ENCODE measurements around the gene GLIS1. TPM values are rescaled to one million over a fixed set of nuclear protein-coding genes. Genes with fewer than 3 reads are reported as not detected.

The GLIS1 gene
- total RNA-seq, 1 donor = 2.9 TPM

DNA sequence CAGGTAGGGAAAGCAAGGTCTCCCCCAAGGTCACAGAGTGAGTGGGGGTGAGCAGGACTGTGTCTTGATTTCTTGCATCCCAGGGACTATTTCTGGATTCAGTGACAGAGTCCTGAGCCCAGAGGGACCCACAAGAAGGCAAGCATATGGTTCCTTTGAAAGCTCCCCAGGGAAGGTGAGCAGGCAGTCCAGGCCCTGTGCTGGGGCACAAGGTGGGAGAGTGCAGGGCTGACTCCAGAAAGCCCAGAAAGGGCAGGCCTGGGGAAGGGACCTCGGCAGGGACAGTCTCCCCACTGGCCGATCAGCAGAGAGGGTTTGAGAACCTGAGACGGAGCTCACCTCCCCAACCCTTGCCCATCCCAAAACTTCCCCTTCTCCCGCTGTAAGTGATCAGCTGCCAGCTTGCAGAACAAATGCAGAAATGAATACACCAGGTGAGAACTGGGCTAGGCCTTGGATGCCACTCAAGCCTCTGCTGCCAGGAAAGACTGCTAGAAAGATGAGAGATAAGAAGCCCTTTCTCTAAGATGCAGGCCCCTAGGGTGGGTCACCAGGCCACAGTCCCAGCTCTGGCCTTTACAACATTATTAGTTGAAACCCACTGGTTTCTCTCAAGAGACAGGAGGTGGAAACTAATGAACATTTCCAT lies 121.0 kb downstream of the GLIS1 start:
- H3K4me1 ChIP-seq (ENCODE audit: insufficient read depth, low read length) = peaks cover 9% of the 10 kb centered on the region
- H3K9me3 ChIP-seq (ENCODE audit: low read depth, low read length) = no peaks in the 10 kb centered on the region
- no peaks in the 10 kb centered on the region for H3K27me3 ChIP-seq (ENCODE audit: insufficient read depth, low read length)
- H3K4me3 ChIP-seq (ENCODE audit: insufficient read depth, low read length) = no peak overlapping the region
- no peak for DNase-seq (ENCODE audit: insufficient read length, low spot score, missing footprints)
- H3K4me2 ChIP-seq (ENCODE audit: insufficient read depth, low read length) = no peak overlapping the region
- H2AFZ ChIP-seq (ENCODE audit: low read length) = no peak overlapping the region
- H3K27ac ChIP-seq (ENCODE audit: low read depth, low read length) = peak overlapping the region; percentile 1
- H4K20me1 ChIP-seq (ENCODE audit: insufficient read depth, low read length) = peaks cover 36% of the 10 kb centered on the region
- no peaks in the 10 kb centered on the region for H3K36me3 ChIP-seq (ENCODE audit: insufficient read depth, low read length)
- no peaks in the 10 kb centered on the region for H3K79me2 ChIP-seq (ENCODE audit: insufficient read depth, low read length)
- TF ChIP-seq, protein P1, sequence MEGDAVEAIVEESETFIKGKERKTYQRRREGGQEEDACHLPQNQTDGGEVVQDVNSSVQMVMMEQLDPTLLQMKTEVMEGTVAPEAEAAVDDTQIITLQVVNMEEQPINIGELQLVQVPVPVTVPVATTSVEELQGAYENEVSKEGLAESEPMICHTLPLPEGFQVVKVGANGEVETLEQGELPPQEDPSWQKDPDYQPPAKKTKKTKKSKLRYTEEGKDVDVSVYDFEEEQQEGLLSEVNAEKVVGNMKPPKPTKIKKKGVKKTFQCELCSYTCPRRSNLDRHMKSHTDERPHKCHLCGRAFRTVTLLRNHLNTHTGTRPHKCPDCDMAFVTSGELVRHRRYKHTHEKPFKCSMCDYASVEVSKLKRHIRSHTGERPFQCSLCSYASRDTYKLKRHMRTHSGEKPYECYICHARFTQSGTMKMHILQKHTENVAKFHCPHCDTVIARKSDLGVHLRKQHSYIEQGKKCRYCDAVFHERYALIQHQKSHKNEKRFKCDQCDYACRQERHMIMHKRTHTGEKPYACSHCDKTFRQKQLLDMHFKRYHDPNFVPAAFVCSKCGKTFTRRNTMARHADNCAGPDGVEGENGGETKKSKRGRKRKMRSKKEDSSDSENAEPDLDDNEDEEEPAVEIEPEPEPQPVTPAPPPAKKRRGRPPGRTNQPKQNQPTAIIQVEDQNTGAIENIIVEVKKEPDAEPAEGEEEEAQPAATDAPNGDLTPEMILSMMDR (IDR thresholded peaks at IDR 0.05; ENCODE audit: extremely low read depth, low read depth, low read length) = no peak

DNA sequence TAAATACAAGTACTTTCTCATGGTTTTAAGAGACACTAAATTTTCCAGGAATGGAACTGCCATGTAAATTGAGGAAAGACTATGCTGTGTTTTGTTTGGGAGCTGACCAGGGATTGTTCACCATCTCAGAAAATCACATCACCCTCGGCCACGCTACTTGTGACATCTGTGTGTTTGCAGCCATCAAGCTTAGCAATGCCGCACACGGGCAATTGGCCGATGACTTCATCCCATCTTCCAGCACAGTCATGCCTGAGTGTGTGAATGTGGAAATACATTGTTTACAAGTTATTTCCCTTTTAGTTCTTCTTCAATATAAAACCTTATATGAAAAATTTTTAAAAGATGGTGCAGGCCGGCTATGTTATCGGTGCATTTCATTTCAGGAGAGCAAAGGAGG lies 121.6 kb downstream of the GLIS1 start:
- peaks cover 9% of the 10 kb centered on the region for H3K4me1 ChIP-seq (ENCODE audit: insufficient read depth, low read length)
- no peaks in the 10 kb centered on the region for H3K36me3 ChIP-seq (ENCODE audit: insufficient read depth, low read length)
- peaks cover 36% of the 10 kb centered on the region for H4K20me1 ChIP-seq (ENCODE audit: insufficient read depth, low read length)
- H3K27ac ChIP-seq (ENCODE audit: low read depth, low read length) = peak overlapping the region; percentile 1
- H3K4me2 ChIP-seq (ENCODE audit: insufficient read depth, low read length) = no peak overlapping the region
- no peak overlapping the region for H2AFZ ChIP-seq (ENCODE audit: low read length)
- TF ChIP-seq, protein P1 (IDR thresholded peaks at IDR 0.05; ENCODE audit: extremely low read depth, low read depth, low read length) = no peak
- no peak overlapping the region for H3K4me3 ChIP-seq (ENCODE audit: insufficient read depth, low read length)
- no peaks in the 10 kb centered on the region for H3K9me3 ChIP-seq (ENCODE audit: low read depth, low read length)
- H3K79me2 ChIP-seq (ENCODE audit: insufficient read depth, low read length) = no peaks in the 10 kb centered on the region
- H3K27me3 ChIP-seq (ENCODE audit: insufficient read depth, low read length) = no peaks in the 10 kb centered on the region
- DNase-seq (ENCODE audit: insufficient read length, low spot score, missing footprints) = peak; percentile 90

DNA sequence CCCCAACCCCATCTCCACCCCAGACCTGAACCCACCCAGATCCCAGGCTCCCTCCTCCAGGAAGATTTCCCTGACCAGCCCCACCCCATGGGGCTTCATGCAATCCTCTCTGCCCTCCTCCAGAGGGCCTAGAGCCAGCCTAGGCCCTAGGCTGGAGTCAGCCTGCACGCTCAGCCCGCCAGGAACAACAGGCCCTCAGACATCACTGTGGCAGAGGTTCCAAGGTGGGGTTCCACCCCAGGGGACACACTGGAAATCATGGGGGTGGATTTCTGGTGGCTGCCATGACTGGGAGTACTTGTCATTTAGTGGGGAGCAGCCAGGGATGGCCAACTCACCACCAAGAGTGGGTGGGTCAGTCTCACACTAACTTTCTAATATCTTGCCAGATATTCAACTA lies 122.0 kb downstream of the GLIS1 start:
- H3K27me3 ChIP-seq (ENCODE audit: insufficient read depth, low read length) = no peaks in the 10 kb centered on the region
- H3K4me1 ChIP-seq (ENCODE audit: insufficient read depth, low read length) = peaks cover 9% of the 10 kb centered on the region
- H4K20me1 ChIP-seq (ENCODE audit: insufficient read depth, low read length) = peaks cover 36% of the 10 kb centered on the region
- no peak overlapping the region for H3K4me2 ChIP-seq (ENCODE audit: insufficient read depth, low read length)
- DNase-seq (ENCODE audit: insufficient read length, low spot score, missing footprints) = peak; percentile 44
- TF ChIP-seq, protein P1 (IDR thresholded peaks at IDR 0.05; ENCODE audit: extremely low read depth, low read depth, low read length) = no peak
- H3K27ac ChIP-seq (ENCODE audit: low read depth, low read length) = no peak overlapping the region
- H3K36me3 ChIP-seq (ENCODE audit: insufficient read depth, low read length) = no peaks in the 10 kb centered on the region
- no peaks in the 10 kb centered on the region for H3K9me3 ChIP-seq (ENCODE audit: low read depth, low read length)
- H3K79me2 ChIP-seq (ENCODE audit: insufficient read depth, low read length) = no peaks in the 10 kb centered on the region
- H2AFZ ChIP-seq (ENCODE audit: low read length) = no peak overlapping the region
- no peak overlapping the region for H3K4me3 ChIP-seq (ENCODE audit: insufficient read depth, low read length)

DNA sequence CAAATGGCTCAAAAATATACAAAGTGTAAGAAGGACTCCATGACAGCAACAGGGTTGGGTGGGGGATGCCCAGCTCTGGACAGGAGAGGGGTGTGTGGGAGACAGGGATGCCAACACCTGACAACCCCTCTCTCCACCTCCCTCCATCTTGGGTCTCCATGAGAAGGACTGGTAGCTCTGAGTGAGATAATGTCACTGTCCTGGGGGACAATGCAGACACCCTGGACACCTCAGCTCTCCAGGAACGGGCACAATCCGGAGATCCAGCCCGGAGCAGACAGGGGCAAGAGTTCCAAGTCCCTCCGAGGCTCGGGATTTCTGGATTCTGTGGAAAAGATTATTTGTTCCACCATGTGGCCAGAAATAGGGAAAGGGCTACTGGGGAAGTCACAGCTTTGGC lies 122.5 kb downstream of the GLIS1 start:
- Histone ChIP-seq H4K20me1 (ENCODE audit: insufficient read depth, low read length) (peaks cover 36% of the 10 kb centered on the region), H3K27me3 (ENCODE audit: insufficient read depth, low read length) (no peaks in the 10 kb centered on the region), H3K36me3 (ENCODE audit: insufficient read depth, low read length) (no peaks in the 10 kb centered on the region), H3K79me2 (ENCODE audit: insufficient read depth, low read length) (no peaks in the 10 kb centered on the region), H3K4me1 (ENCODE audit: insufficient read depth, low read length) (peaks cover 9% of the 10 kb centered on the region), H2AFZ (ENCODE audit: low read length) (no peak overlapping the region), H3K9me3 (ENCODE audit: low read depth, low read length) (no peaks in the 10 kb centered on the region), H3K27ac (ENCODE audit: low read depth, low read length) (no peak overlapping the region), H3K4me3 (ENCODE audit: insufficient read depth, low read length) (no peak overlapping the region), H3K4me2 (ENCODE audit: insufficient read depth, low read length) (no peak overlapping the region)
- DNase-seq (ENCODE audit: insufficient read length, low spot score, missing footprints) = no peak
- TF ChIP-seq, protein P1 (IDR thresholded peaks at IDR 0.05; ENCODE audit: extremely low read depth, low read depth, low read length) = no peak

Measured in osteoblast (primary cell).